Kidney epithelial cell (primary cell): ENCODE data around the gene RCAN2. TPM values are rescaled to one million over a fixed set of nuclear protein-coding genes. Genes with fewer than 3 reads are reported as not detected.
A peak's percentile ranks its signal among the peaks of the same experiment; 100 is the strongest.

ENCODE experiments used
- DNase-seq: peaks from one replicate; pipeline ENCODE4 v3.0.0-alpha.2; 2010; ENCODE audit warnings: low read depth
- H3K27me3 ChIP-seq: 2 replicates; pipeline ENCODE4 v1.6.0; 2011; ENCODE audit warnings: low read length; ENCODE audit not compliant: control insufficient read depth, insufficient read depth
- H3K36me3 ChIP-seq: 2 replicates; pipeline ENCODE4 v1.5.1; 2011; ENCODE audit warnings: low read length; ENCODE audit not compliant: control insufficient read depth, insufficient read depth
- H3K4me3 ChIP-seq: 2 replicates; pipeline ENCODE4 v1.5.1; 2011; ENCODE audit warnings: low read depth, mild to moderate bottlenecking, control low read depth, low read length
- total RNA-seq: library from RNA; depleted of rRNA; stranded (reverse); fragments of >200 nt; gene quantifications from 2 replicates; pipeline ENCODE4 v1.2.3, GENCODE V29; 2015
- TF ChIP-seq, protein P1 (sequence below): IDR thresholded peaks from 2 replicates; pipeline ENCODE4 v1.5.1; 2011; ENCODE audit warnings: mild to moderate bottlenecking, moderate library complexity, low read length, control low read depth, inconsistent platforms; ENCODE audit not compliant: insufficient read depth, poor library complexity, severe bottlenecking

RCAN2 gene
- total RNA-seq, 1 donor from 2014 or later, result 6.2 TPM

GRCh38 chr6:46490425-46491200 is 636 bp downstream of the RCAN2 start:
- TF ChIP-seq, protein P1, sequence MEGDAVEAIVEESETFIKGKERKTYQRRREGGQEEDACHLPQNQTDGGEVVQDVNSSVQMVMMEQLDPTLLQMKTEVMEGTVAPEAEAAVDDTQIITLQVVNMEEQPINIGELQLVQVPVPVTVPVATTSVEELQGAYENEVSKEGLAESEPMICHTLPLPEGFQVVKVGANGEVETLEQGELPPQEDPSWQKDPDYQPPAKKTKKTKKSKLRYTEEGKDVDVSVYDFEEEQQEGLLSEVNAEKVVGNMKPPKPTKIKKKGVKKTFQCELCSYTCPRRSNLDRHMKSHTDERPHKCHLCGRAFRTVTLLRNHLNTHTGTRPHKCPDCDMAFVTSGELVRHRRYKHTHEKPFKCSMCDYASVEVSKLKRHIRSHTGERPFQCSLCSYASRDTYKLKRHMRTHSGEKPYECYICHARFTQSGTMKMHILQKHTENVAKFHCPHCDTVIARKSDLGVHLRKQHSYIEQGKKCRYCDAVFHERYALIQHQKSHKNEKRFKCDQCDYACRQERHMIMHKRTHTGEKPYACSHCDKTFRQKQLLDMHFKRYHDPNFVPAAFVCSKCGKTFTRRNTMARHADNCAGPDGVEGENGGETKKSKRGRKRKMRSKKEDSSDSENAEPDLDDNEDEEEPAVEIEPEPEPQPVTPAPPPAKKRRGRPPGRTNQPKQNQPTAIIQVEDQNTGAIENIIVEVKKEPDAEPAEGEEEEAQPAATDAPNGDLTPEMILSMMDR, result peak; percentile 49
- Histone ChIP-seq H3K27me3 (peaks cover 11% of the 10 kb centered on the region), H3K36me3 (no peaks in the 10 kb centered on the region), H3K4me3 (peak overlapping the region; percentile 48)
- no peak for DNase-seq

DNA sequence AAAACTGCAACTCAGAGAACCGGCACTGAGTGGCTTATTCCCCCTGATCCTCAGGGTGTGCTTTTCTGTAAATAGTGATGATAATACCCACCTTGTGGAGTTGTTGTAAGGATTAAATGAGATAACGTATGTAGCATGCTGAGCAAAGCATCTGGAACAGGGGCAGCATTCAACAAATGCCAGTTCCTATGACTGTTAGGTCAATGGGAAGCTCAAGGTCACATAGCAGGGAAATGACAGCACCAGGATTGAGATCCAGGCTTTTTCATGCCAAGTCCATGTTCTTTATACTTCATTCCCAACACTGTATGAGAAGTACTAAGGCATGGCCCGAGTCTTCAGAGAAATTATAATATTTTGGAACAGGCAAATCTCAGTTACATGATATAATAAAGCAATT is 5.1 kb downstream of the RCAN2 start:
- no peak for DNase-seq
- H3K36me3 ChIP-seq, result no peaks in the 10 kb centered on the region
- TF ChIP-seq, protein P1, result no peak
- H3K4me3 ChIP-seq, result no peak overlapping the region
- H3K27me3 ChIP-seq, result peaks cover 11% of the 10 kb centered on the region

- peaks cover 4% of the 10 kb centered on the region for H3K27me3 ChIP-seq
- no peak for DNase-seq
- no peaks in the 10 kb centered on the region for H3K36me3 ChIP-seq
- TF ChIP-seq, protein P1, result no peak
- H3K4me3 ChIP-seq, result no peak overlapping the region
Measured at GRCh38 chr6:46484081-46484820, 7.0 kb downstream of the RCAN2 start.

DNA sequence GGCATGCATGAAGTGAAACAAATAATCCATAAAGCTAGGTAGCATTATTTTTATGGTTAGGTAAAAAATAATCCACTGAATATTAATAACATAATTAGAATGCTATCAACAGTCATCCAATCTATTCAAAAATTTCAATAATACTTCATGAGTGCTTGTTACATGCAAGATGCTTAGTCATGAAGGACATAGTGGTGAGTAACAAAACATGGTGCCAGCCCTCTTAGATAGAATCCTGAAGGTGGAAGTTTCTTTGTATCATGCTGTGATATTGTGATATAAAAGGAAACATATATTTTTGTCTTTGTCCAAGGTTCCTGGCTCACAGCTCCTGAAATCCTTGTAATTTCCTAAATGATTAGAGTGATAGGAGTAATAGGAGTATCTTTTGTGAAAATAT is 14.9 kb downstream of the RCAN2 start:
- H3K36me3 ChIP-seq, result no peaks in the 10 kb centered on the region
- H3K27me3 ChIP-seq, result no peaks in the 10 kb centered on the region
- H3K4me3 ChIP-seq, result no peak overlapping the region
- TF ChIP-seq, protein P1, result no peak
- DNase-seq, result no peak

DNA sequence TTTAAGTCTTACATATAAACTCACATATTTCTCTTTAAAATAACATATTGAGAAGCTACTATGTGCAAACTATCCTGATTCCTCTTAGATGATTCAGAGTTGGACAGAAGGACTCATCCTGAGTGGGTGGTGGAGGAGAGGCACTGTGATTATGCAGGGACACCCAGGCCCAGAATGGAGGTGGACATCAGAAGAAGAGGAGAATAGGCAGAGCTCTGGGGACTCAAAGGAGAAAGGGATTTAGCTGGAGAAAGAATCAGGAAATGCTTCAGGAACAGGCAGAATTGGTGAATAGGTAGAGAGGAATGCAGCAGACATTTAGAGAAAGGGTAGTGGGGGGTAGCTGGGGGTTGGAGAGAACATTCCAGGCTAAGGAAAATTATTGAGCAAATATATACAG is 17.4 kb downstream of the RCAN2 start:
- DNase-seq, result no peak
- TF ChIP-seq, protein P1, result no peak
- Histone ChIP-seq H3K27me3 (no peaks in the 10 kb centered on the region), H3K4me3 (no peak overlapping the region), H3K36me3 (no peaks in the 10 kb centered on the region)

DNA sequence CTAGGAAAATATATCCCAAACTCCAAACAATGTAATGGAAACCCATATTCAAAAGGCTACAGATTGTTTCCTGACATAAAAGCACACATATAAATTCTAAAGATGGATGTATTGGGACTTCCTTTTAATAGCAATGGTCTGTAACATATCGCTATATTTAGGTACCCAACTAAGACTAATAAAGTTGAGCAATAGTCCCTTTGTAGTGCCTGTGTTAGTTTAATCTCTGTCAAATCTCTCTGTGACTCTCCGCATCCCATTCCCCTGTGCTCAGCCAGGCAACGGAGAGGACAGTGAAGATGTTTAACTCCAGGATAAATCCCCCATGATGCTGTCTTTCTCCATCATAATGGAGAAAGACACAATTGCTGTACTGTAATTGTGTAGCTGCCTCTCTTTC is 19.0 kb downstream of the RCAN2 start:
- TF ChIP-seq, protein P1, result no peak
- H3K36me3 ChIP-seq, result no peaks in the 10 kb centered on the region
- H3K27me3 ChIP-seq, result no peaks in the 10 kb centered on the region
- no peak overlapping the region for H3K4me3 ChIP-seq
- DNase-seq, result no peak
